ENCODE data around the gene PLCB1. TPM values are rescaled to one million over a fixed set of nuclear protein-coding genes. Genes with fewer than 3 reads are reported as not detected.

PLCB1 gene
- total RNA-seq, 1 donor from 2014 or later = 2.0 TPM

GRCh38 chr20:8783734-8784133, 651.7 kb downstream of the PLCB1 start:
- no peak for DNase-seq (ENCODE audit: low read depth)

- no peak for DNase-seq (ENCODE audit: low read depth)
Measured at GRCh38 chr20:8786383-8786782, 654.3 kb downstream of the PLCB1 start.

GRCh38 chr20:8787090-8787489, 655.0 kb downstream of the PLCB1 start:
- DNase-seq (ENCODE audit: low read depth) = no peak

- no peak for DNase-seq (ENCODE audit: low read depth)
Measured at GRCh38 chr20:8788275-8788674, 656.2 kb downstream of the PLCB1 start.

- DNase-seq (ENCODE audit: low read depth) = no peak
Measured at GRCh38 chr20:8788831-8789230, 656.8 kb downstream of the PLCB1 start.

GRCh38 chr20:8790442-8791074, 658.5 kb downstream of the PLCB1 start:
- peak; percentile 66 for DNase-seq (ENCODE audit: low read depth)

- DNase-seq (ENCODE audit: low read depth) = no peak
Measured at GRCh38 chr20:8795404-8795803, 663.3 kb downstream of the PLCB1 start.

- no peak for DNase-seq (ENCODE audit: low read depth)
Measured at GRCh38 chr20:8796088-8796660, 664.1 kb downstream of the PLCB1 start.

- DNase-seq (ENCODE audit: low read depth) = peak; percentile 81
Measured at GRCh38 chr20:8798505-8798904, 666.4 kb downstream of the PLCB1 start.

GRCh38 chr20:8800089-8800488, 668.0 kb downstream of the PLCB1 start:
- no peak for DNase-seq (ENCODE audit: low read depth)

GRCh38 chr20:8801686-8802085, 669.6 kb downstream of the PLCB1 start:
- no peak for DNase-seq (ENCODE audit: low read depth)

GRCh38 chr20:8803065-8803464, 671.0 kb downstream of the PLCB1 start:
- no peak for DNase-seq (ENCODE audit: low read depth)

GRCh38 chr20:8803941-8804340, 671.9 kb downstream of the PLCB1 start:
- DNase-seq (ENCODE audit: low read depth) = no peak

- DNase-seq (ENCODE audit: low read depth) = peak; percentile 27
Measured at GRCh38 chr20:8805737-8806442, 673.8 kb downstream of the PLCB1 start.

GRCh38 chr20:8807480-8808201, 675.6 kb downstream of the PLCB1 start:
- DNase-seq (ENCODE audit: low read depth) = no peak

- no peak for DNase-seq (ENCODE audit: low read depth)
Measured at GRCh38 chr20:8808202-8808535, 676.1 kb downstream of the PLCB1 start.

GRCh38 chr20:8809107-8809953, 677.3 kb downstream of the PLCB1 start:
- peak; percentile 83 for DNase-seq (ENCODE audit: low read depth)

- no peak for DNase-seq (ENCODE audit: low read depth)
Measured at GRCh38 chr20:8811801-8812594, 679.9 kb downstream of the PLCB1 start.

GRCh38 chr20:8812817-8813216, 680.8 kb downstream of the PLCB1 start:
- DNase-seq (ENCODE audit: low read depth) = no peak

- DNase-seq (ENCODE audit: low read depth) = no peak
Measured at GRCh38 chr20:8815208-8815607, 683.1 kb downstream of the PLCB1 start.

GRCh38 chr20:8829256-8829655, 697.2 kb downstream of the PLCB1 start:
- DNase-seq (ENCODE audit: low read depth) = no peak
